A549 (cell line): ENCODE results near the gene PLEKHF1. TPM values are rescaled to one million over a fixed set of nuclear protein-coding genes. Genes with fewer than 3 reads are reported as not detected.

Source experiments
- ATAC-seq, 2 experiments: fragments of 200-7000 bp in 1 of 2; fragments of >200 bp in 1 of 2; cut with Nextera tagmentation in 1 of 2; cut with Tn5 transposase in 1 of 2; 3 replicates each; pipeline versions ENCODE4 v1.8.0 to v1.9.1; 2018 to 2020; ENCODE audit warnings: mild to moderate bottlenecking in 1 of 2, moderate library complexity in 1 of 2
- CTCF ChIA-PET: fragments of 300-600 bp; sonication (Branson Sonifier 250); formaldehyde crosslinking; extraction: SDS; loops from one replicate; lab custom pipeline; 2021; ENCODE audit warnings: antibody characterized with exemption, inconsistent platforms; lab: Yijun Ruan, JAX
- POLR2A ChIA-PET: fragments of 350-600 bp; formaldehyde crosslinking; extraction: SDS; loops from one replicate; lab custom pipeline; 2021; ENCODE audit warnings: antibody characterized with exemption, inconsistent platforms; lab: Yijun Ruan, JAX
- DNase-seq, 2 experiments: peaks; one replicate each; pipeline versions ENCODE4 v3.0.0 to v3.0.0-alpha.2; 2011 to 2016; ENCODE audit warnings: low read depth in 1 of 2, low spot score in 1 of 2
- FAIRE-seq: peaks from 2 replicates; lab custom pipeline; 2011; peaks lifted over from hg19 to GRCh38; lab: Jason Lieb, UNC
- H3K27ac ChIP-seq, 2 experiments: fragments of >200 bp; sonication (Bioruptor Twin); formaldehyde crosslinking; 3 replicates each; pipeline ENCODE4 v1.5.1; 2016 to 2017
- H3K4me1 ChIP-seq: fragments of >200 bp; sonication (Bioruptor Twin); formaldehyde crosslinking; 3 replicates; pipeline ENCODE4 v1.6.1; 2016
- H3K4me2 ChIP-seq: fragments of >200 bp; sonication (Bioruptor Twin); formaldehyde crosslinking; 3 replicates; pipeline ENCODE4 v1.6.1; 2016
- H3K4me3 ChIP-seq: fragments of >200 bp; sonication (Bioruptor Twin); formaldehyde crosslinking; 3 replicates; pipeline ENCODE4 v1.5.1; 2016
- H3K9me3 ChIP-seq: fragments of >200 bp; sonication (Bioruptor Twin); formaldehyde crosslinking; 3 replicates; pipeline ENCODE4 v1.6.1; 2016
- ATOH8 ChIP-seq: fragments of 250-450 bp; sonication (Bioruptor Pico); IDR thresholded peaks from 2 replicates; pipeline ENCODE4 v1.5.0; 2020; ENCODE audit warnings: low read depth, mild to moderate bottlenecking, moderate library complexity
- CBX2 ChIP-seq: fragments of 200-600 bp; sonication (generic); IDR thresholded peaks from 2 replicates; pipeline ENCODE4 v1.6.1; 2016; ENCODE audit warnings: low read depth, mild to moderate bottlenecking, borderline replicate concordance
- CBX8 ChIP-seq: fragments of 200-600 bp; sonication (generic); IDR thresholded peaks from 2 replicates; pipeline ENCODE4 v1.6.1; 2016
- CEBPB ChIP-seq, 2 experiments: fragments of >200 bp in 1 of 2; sonication (Bioruptor Twin) in 1 of 2; formaldehyde crosslinking in 1 of 2; IDR thresholded peaks; 2 replicates each; pipeline ENCODE4 v1.6.1; 2012 to 2016
- CHD2 ChIP-seq: fragments of 150-350 bp; IDR thresholded peaks from 2 replicates; pipeline ENCODE4 v1.6.1; 2014; ENCODE audit warnings: low read length; ENCODE audit not compliant: partially characterized antibody
- CHD4 ChIP-seq: fragments of 200-600 bp; sonication (generic); IDR thresholded peaks from 2 replicates; pipeline ENCODE4 v1.6.1; 2016; ENCODE audit warnings: antibody characterized with exemption, mild to moderate bottlenecking, borderline replicate concordance
- E2F6 ChIP-seq: IDR thresholded peaks from 2 replicates; pipeline ENCODE4 v1.6.1; 2012; ENCODE audit warnings: low read depth, borderline replicate concordance
- EHMT2 ChIP-seq: fragments of 200-600 bp; sonication (generic); IDR thresholded peaks from 2 replicates; pipeline ENCODE4 v1.6.1; 2016; ENCODE audit warnings: antibody characterized with exemption, low read depth, mild to moderate bottlenecking, moderate library complexity
- EP300 ChIP-seq, 2 experiments: fragments of >200 bp; sonication (Bioruptor Twin); formaldehyde crosslinking; IDR thresholded peaks; 2 replicates in 1 of 2; 3 replicates in 1 of 2; pipeline ENCODE4 v1.6.1; 2016 to 2017
- FOSB ChIP-seq: fragments of 250-450 bp; sonication (Bioruptor Pico); IDR thresholded peaks from 2 replicates; pipeline ENCODE4 v1.5.0; 2020; ENCODE audit warnings: mild to moderate bottlenecking, moderate library complexity
- FOSL2 ChIP-seq, 2 experiments: fragments of 450-650 bp in 1 of 2; fragments of >200 bp in 1 of 2; sonication (Bioruptor Twin) in 1 of 2; formaldehyde crosslinking; IDR thresholded peaks; 2 replicates each; pipeline versions ENCODE4 v1.5.0 to v1.6.1; 2016 to 2020; ENCODE audit warnings: mild to moderate bottlenecking in 1 of 2, moderate library complexity in 1 of 2
- GATA3 ChIP-seq: IDR thresholded peaks from 2 replicates; pipeline ENCODE4 v1.6.1; 2012; ENCODE audit warnings: borderline replicate concordance
- HDAC2 ChIP-seq: fragments of 200-600 bp; sonication (generic); IDR thresholded peaks from 2 replicates; pipeline ENCODE4 v1.6.1; 2016
- HEYL ChIP-seq: fragments of 250-450 bp; sonication (Bioruptor Pico); IDR thresholded peaks from 2 replicates; pipeline ENCODE4 v1.8.0; 2021; ENCODE audit warnings: mild to moderate bottlenecking, moderate library complexity
- HOXB5 ChIP-seq: fragments of 250-450 bp; sonication (Bioruptor Pico); IDR thresholded peaks from 2 replicates; pipeline ENCODE4 v1.5.0; 2020; ENCODE audit warnings: mild to moderate bottlenecking, moderate library complexity
- KDM1A ChIP-seq: fragments of 200-600 bp; sonication (generic); IDR thresholded peaks from 2 replicates; pipeline ENCODE4 v1.6.1; 2016; ENCODE audit warnings: low read depth, mild to moderate bottlenecking
- KDM5A ChIP-seq: fragments of 200-600 bp; sonication (generic); IDR thresholded peaks from 2 replicates; pipeline ENCODE4 v1.6.1; 2016; ENCODE audit warnings: antibody characterized with exemption, mild to moderate bottlenecking
- MAX ChIP-seq: IDR thresholded peaks from 2 replicates; pipeline ENCODE4 v1.6.1; 2012
- MAZ ChIP-seq: fragments of 150-350 bp; IDR thresholded peaks from 2 replicates; pipeline ENCODE4 v1.6.1; 2014; ENCODE audit warnings: antibody characterized with exemption, low read depth, low read length, borderline replicate concordance
- NR3C1 ChIP-seq: fragments of >200 bp; sonication (Bioruptor Twin); formaldehyde crosslinking; IDR thresholded peaks from 3 replicates; pipeline ENCODE4 v1.6.1; 2017
- PBX3 ChIP-seq: IDR thresholded peaks from 2 replicates; pipeline ENCODE4 v1.6.1; 2012
- POLR2AphosphoS2 ChIP-seq: conservative IDR thresholded peaks from 2 replicates; pipeline ENCODE4 v1.6.1; 2012; ENCODE audit warnings: low read length, improper control_type of control experiment, inconsistent platforms
- RAD21 ChIP-seq, 2 experiments: fragments of >200 bp in 1 of 2; sonication (Bioruptor Twin) in 1 of 2; formaldehyde crosslinking in 1 of 2; IDR thresholded peaks in 1 of 2; conservative IDR thresholded peaks in 1 of 2; 2 replicates in 1 of 2; 3 replicates in 1 of 2; pipeline ENCODE4 v1.6.1; 2012 to 2018; ENCODE audit warnings: inconsistent platforms in 1 of 2
- RCOR1 ChIP-seq: fragments of 150-350 bp; IDR thresholded peaks from 2 replicates; pipeline ENCODE4 v1.6.1; 2014; ENCODE audit warnings: antibody characterized with exemption, low read length, low read depth
- RFX5 ChIP-seq: fragments of 450-650 bp; IDR thresholded peaks from 2 replicates; pipeline ENCODE4 v1.7.1; 2014; ENCODE audit warnings: antibody characterized with exemption, mild to moderate bottlenecking, moderate library complexity
- SMC3 ChIP-seq: fragments of >200 bp; sonication (Bioruptor Twin); formaldehyde crosslinking; IDR thresholded peaks from 3 replicates; pipeline ENCODE4 v1.6.1; 2018; ENCODE audit warnings: inconsistent platforms
- SREBF2 ChIP-seq: fragments of 450-650 bp; IDR thresholded peaks from 2 replicates; pipeline ENCODE4 v1.6.1; 2014; ENCODE audit warnings: mild to moderate bottlenecking, moderate library complexity
- ZFP36 ChIP-seq: fragments of 450-650 bp; IDR thresholded peaks from 2 replicates; pipeline ENCODE4 v1.6.1; 2014; ENCODE audit warnings: borderline replicate concordance; ENCODE audit not compliant: partially characterized antibody
- ZSCAN20 ChIP-seq: fragments of 250-450 bp; sonication (Bioruptor Pico); IDR thresholded peaks from 2 replicates; pipeline ENCODE4 v1.8.0; 2022; ENCODE audit warnings: mild to moderate bottlenecking, moderate library complexity
- WGBS: methylation state at CpG from one replicate; pipeline ENCODE4 v1.1.6; 2017; ENCODE audit errors: missing lambda C conversion rate; 5-methylcytosine and 5-hydroxymethylcytosine counted together
- polyA plus RNA-seq, 4 experiments: library from polyadenylated mRNA; depleted of rRNA in 3 of 4; stranded (reverse); fragments of >200 nt; fragmentation: RNase III in 1 of 4; extraction: RNeasy Plus Mini Kit Qiagen cat#74134 plus additional on column Dnase treatment in 1 of 4; gene quantifications; 2 replicates in 3 of 4; 3 replicates in 1 of 4; pipeline ENCODE4 v1.2.3, GENCODE V29; 2011 to 2017

Gene PLEKHF1
- polyA plus RNA-seq, 2 of the 4 experiments (the other 2 are of a cell fraction): 2.1 to 4.1 TPM

GRCh38 chr19:29635963-29636362 is 29.3 kb upstream of the PLEKHF1 start:
- ChIA-PET CTCF (interaction anchor here (1.6 to 1.8 kb wide), 3 partner anchors 10 to 80 kb away, joined by 7 to 9 read pairs (median 7); no protein-coding TSS in a partner anchor), POLR2A (no interaction called here)
- 53% methylated on average over 6 of the region's 6 CpGs for WGBS
- no peak for DNase-seq
- no peak overlapping the region for H3K27ac ChIP-seq
- H3K4me2 ChIP-seq: no peak overlapping the region
- no peak for ATAC-seq
- H3K9me3 ChIP-seq: no peaks in the 10 kb centered on the region
- no peak overlapping the region for H3K4me3 ChIP-seq
- no peaks in the 10 kb centered on the region for H3K4me1 ChIP-seq
- FAIRE-seq: peak; percentile 7
- no peak for TF ChIP-seq EP300 (IDR thresholded peaks at IDR 0.05)
- TF ChIP-seq FOSL2 (IDR thresholded peaks at IDR 0.05): no peak
- no peak for TF ChIP-seq FOSL2 (CRISPR knock-in tag; IDR thresholded peaks at IDR 0.05)
- no peak for TF ChIP-seq SMC3
- TF ChIP-seq CHD4: no peak
- no peak for TF ChIP-seq FOSB (CRISPR knock-in tag)
- no peak for TF ChIP-seq NR3C1
- TF ChIP-seq ATOH8 (CRISPR knock-in tag): no peak
- no peak for TF ChIP-seq ZSCAN20 (CRISPR knock-in tag)
- no peak for TF ChIP-seq ZFP36
- TF ChIP-seq E2F6: no peak
- TF ChIP-seq MAX: no peak
- no peak for TF ChIP-seq GATA3
- no peak for TF ChIP-seq KDM1A
- no peak for TF ChIP-seq CEBPB (IDR thresholded peaks at IDR 0.05)
- no peak for TF ChIP-seq PBX3
- TF ChIP-seq CHD2: no peak

GRCh38 chr19:29636553-29637360 is 28.5 kb upstream of the PLEKHF1 start:
- Histone ChIP-seq H3K4me2 (no peak overlapping the region), H3K4me1 (no peaks in the 10 kb centered on the region), H3K4me3 (no peak overlapping the region), H3K9me3 (no peaks in the 10 kb centered on the region), H3K27ac (no peak overlapping the region)
- ChIA-PET POLR2A (no interaction called here), CTCF (interaction anchor here (0.9 to 2.1 kb wide), 3 partner anchors 9 to 27 kb away, joined by 4 to 6 read pairs (median 4); no protein-coding TSS in a partner anchor)
- DNase-seq (no peak), ATAC-seq (0 out of 6 replicates have a peak, but pooled peaks of 1 of the 2 experiments have one; percentile 20), FAIRE-seq (no peak)
- 61% methylated on average over 12 of the region's 12 CpGs for WGBS
- no peak for TF ChIP-seq CBX2
- no peak for TF ChIP-seq ZSCAN20 (CRISPR knock-in tag)
- TF ChIP-seq CHD4: no peak
- TF ChIP-seq CBX8: no peak
- no peak for TF ChIP-seq ZFP36
- no peak for TF ChIP-seq HEYL (CRISPR knock-in tag)
- no peak for TF ChIP-seq RAD21 (conservative IDR thresholded peaks at IDR 0.05 in 1 of 2, IDR thresholded peaks at IDR 0.05 in 1 of 2)
- no peak for TF ChIP-seq MAZ
- TF ChIP-seq POLR2AphosphoS2: no peak
- TF ChIP-seq HOXB5 (CRISPR knock-in tag): no peak
- TF ChIP-seq GATA3: no peak
- no peak for TF ChIP-seq SREBF2
- TF ChIP-seq RFX5: no peak
- no peak for TF ChIP-seq EHMT2
- TF ChIP-seq ATOH8 (CRISPR knock-in tag): no peak
- TF ChIP-seq KDM5A: no peak
- no peak for TF ChIP-seq HDAC2
- no peak for TF ChIP-seq RCOR1
